GM18868 (cell line): ENCODE measurements around the gene RTP5.
"Not testable (repeated sequence)": the region's sequence is repeated elsewhere in the genome, so short reads cannot be mapped to it uniquely, and the experiment has no call there.

Experiments used
- ATAC-seq: cut with Tn5 transposase; IDR thresholded peaks from one replicate; pipeline ENCODE4 v1.9.1; 2021; ENCODE audit warnings: mild to moderate bottlenecking, moderate library complexity; ENCODE audit not compliant: unreplicated experiment

RTP5 gene

GRCh38 chr2:241869087-241869961 lies at the start of gene RTP5:
Gene RTP5, plus strand, starts transcription at chr2:241869729. Its CDS starts 28 bp downstream, at chr2:241869757.
- ATAC-seq = no peak

GRCh38 chr2:241819947-241820624 lies 49.4 kb upstream of the RTP5 start:
- not testable (repeated sequence) for ATAC-seq

GRCh38 chr2:241820625-241821384 lies 48.7 kb upstream of the RTP5 start:
- ATAC-seq = no peak

GRCh38 chr2:241821460-241822263 lies 47.9 kb upstream of the RTP5 start:
- no peak for ATAC-seq

- no peak for ATAC-seq
Measured at GRCh38 chr2:241822264-241822623, 47.3 kb upstream of the RTP5 start.

GRCh38 chr2:241823531-241824437 lies 45.7 kb upstream of the RTP5 start:
- ATAC-seq = not testable (repeated sequence)

GRCh38 chr2:241827394-241827793 lies 42.1 kb upstream of the RTP5 start:
- no peak for ATAC-seq

GRCh38 chr2:241833101-241833663 lies 36.3 kb upstream of the RTP5 start:
- no peak for ATAC-seq

GRCh38 chr2:241833756-241834526 lies 35.6 kb upstream of the RTP5 start:
- not testable (repeated sequence) for ATAC-seq

GRCh38 chr2:241834527-241835210 lies 34.9 kb upstream of the RTP5 start:
- ATAC-seq = no peak

- ATAC-seq = no peak
Measured at GRCh38 chr2:241835611-241836010, 33.9 kb upstream of the RTP5 start.

- no peak for ATAC-seq
Measured at GRCh38 chr2:241836292-241836691, 33.2 kb upstream of the RTP5 start.

- no peak for ATAC-seq
Measured at GRCh38 chr2:241837197-241837965, 32.1 kb upstream of the RTP5 start.

- no peak for ATAC-seq
Measured at GRCh38 chr2:241841181-241842066, 28.1 kb upstream of the RTP5 start.

- no peak for ATAC-seq
Measured at GRCh38 chr2:241842067-241842415, 27.5 kb upstream of the RTP5 start.

- ATAC-seq = no peak
Measured at GRCh38 chr2:241842620-241843211, 26.8 kb upstream of the RTP5 start.
